ENCODE measurements around the gene LRFN2.

GRCh38 chr6:40479706-40480105 lies 107.5 kb downstream of the LRFN2 start:
- TF ChIP-seq CTCF (conservative IDR thresholded peaks at IDR 0.05; ENCODE audit: low read depth, low read length): no peak
- TF ChIP-seq EZH2 (IDR thresholded peaks at IDR 0.05; ENCODE audit: low read length, unreplicated experiment): no peak
- TF ChIP-seq EZH2phosphoT487 (IDR thresholded peaks at IDR 0.05; ENCODE audit: borderline replicate concordance, low read length): no peak
